Measurements from ENCODE around the gene MAP3K19.
"Not testable (repeated sequence)": the region's sequence is repeated elsewhere in the genome, so short reads cannot be mapped to it uniquely, and the experiment has no call there.

Gene MAP3K19

DNA sequence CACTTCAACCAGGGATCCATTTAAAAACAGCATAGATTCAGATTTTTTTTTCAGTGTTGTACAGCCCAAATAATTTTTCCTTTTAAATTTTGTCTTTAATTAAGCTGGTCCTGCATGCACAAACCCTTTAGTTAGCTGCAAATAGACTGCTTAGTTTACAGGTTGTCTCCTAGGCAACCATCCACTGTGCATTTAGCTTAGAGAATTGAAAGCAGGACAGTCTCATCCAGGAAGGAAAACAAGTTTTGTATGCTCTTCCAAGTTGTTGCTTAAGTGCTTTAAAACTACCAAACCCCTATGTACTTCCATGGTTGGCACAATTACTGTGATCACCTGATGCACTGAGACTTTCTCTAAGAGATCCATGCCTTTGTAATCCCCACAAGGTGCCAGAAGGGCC is at the start of gene MAP3K19:
Gene MAP3K19, minus strand, starts transcription at position 148 of the 400 bp plus-strand sequence. CDS start 22,800 bp downstream, outside the sequence.
- peak; percentile 3 for DNase-seq

DNA sequence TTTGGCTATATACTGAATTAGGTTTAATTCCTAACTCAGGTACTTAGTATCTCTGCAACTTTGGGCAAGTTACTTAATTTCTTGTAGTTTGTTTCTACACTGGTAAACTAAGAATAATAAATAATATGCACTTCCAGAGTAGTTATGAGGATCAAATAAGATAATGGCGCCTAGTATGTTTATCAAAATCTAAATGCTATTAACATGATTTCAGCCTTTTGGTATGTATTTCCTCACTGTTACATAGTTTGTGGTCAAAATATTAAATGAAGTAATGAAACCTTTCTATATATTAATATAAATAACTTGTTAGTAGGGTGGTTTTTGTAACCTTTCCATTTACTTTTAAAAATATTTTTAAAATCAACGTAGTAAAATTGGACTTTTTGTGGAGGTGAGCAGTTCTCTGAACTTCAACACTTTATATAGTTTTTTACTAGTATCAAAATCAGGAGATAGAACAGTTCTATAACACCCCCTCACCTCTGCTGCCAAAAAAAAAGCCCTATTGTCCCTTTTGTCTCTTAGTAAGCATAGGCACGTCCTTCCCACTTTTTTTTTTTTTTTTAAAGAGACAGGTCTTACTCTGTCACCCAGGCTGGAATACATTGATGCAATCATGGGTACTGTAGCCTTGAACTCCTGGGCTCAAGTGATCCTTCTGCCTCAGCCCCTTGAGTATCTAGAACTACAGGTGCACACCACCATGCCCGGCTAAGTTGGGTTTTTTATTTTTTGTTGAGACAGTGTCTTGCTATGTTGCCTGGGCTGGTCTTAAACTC is 49.6 kb upstream of the MAP3K19 start:
- DNase-seq, result no peak

- DNase-seq, result no peak
These were observed 48.3 kb upstream of the MAP3K19 start for GRCh38 chr2:135095591-135095990.

GRCh38 chr2:135094508-135094907 is 47.3 kb upstream of the MAP3K19 start:
- no peak for DNase-seq

DNA sequence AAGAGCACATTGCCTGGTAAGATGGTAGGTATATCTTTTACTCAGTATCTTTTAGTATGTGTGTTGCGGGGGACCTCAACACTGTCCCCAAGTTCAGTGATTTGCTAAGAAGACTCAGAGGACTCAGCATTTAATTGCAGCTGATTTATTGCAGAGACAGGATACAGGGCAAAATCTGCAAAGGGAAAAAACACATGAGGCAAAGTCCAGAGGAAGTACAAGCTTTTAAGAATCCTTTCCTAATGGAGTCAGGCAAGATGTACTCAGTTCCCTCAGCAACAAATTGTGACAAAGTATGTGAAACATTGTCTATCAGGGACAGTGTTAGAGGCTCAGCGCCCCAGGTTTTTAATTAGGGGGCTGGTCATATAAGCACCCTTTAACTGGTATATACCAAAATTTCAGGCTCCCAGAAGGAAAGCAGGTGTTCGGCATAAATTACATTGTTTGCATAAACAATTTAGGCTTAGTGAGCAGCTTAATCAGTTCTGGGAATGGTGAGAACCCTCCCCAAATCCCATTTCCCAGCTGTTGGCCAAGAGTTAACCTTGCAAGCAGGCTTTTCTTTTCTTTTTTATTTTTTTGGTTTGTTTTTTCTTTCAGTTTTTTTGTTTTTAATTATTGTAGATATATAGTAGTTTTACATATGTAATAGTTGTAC is 46.6 kb upstream of the MAP3K19 start:
- no peak for DNase-seq

- no peak for DNase-seq
These were observed 45.9 kb upstream of the MAP3K19 start for GRCh38 chr2:135093193-135093592.

GRCh38 chr2:135091681-135092080 is 44.4 kb upstream of the MAP3K19 start:
- DNase-seq, result no peak

DNA sequence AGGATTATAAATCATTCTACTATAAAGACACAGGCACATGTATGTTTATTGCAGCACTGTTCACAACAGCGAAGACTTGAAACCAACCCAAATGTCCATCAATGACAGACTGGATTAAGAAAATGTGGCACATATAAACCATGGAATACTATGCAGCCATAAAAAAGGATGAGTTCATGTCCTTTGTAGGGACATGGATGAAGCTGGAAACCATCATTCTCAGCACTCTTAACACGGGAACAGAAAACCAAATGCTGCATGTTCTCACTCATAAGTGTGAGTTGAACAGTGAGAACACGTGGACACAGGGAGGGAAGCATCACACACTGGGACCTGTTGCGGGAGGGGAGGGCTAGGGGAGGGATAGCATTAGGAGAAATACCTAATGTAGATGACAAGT is 42.4 kb upstream of the MAP3K19 start:
- DNase-seq, result not testable (repeated sequence)

- no peak for DNase-seq
These were observed 39.0 kb upstream of the MAP3K19 start for GRCh38 chr2:135086222-135086621.

DNA sequence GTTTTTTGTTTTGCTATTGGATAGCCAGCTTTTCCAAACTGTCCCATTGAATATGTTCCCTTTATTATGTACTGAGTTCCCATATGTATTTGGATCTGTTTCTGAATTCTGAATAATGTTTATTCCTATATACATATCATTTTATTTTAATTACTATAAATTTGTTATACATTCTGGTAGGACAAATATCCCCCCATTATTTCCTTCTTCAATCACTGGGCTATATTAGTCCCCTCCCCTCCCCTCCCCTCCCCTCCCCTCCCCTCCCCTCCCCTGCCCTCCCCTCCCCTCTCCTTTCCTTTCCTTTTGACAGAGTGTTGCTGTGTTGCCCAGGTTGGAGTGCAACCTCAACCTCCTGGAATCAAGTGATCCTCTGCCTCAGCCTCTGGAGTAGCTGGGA is 31.2 kb upstream of the MAP3K19 start:
- DNase-seq, result no peak

DNA sequence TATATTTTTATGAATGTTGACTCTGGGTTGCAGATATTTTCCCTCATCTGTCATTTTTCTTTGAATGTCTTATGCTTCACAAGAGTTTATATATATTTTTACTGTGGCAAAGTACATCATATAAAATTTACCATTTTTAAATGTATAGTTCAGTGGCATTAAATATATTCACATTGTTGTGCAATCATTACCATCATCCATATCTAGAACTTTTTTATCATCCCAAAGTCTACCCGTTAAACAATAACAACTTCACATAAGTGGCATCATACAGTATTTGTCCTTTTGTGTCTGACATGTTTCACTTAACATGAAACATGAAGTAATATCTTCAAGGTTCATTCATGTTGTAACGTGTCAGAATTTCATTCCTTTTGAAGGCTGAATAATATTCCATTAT is 29.3 kb upstream of the MAP3K19 start:
- no peak for DNase-seq

GRCh38 chr2:135074216-135074615 is 27.0 kb upstream of the MAP3K19 start:
- no peak for DNase-seq

DNA sequence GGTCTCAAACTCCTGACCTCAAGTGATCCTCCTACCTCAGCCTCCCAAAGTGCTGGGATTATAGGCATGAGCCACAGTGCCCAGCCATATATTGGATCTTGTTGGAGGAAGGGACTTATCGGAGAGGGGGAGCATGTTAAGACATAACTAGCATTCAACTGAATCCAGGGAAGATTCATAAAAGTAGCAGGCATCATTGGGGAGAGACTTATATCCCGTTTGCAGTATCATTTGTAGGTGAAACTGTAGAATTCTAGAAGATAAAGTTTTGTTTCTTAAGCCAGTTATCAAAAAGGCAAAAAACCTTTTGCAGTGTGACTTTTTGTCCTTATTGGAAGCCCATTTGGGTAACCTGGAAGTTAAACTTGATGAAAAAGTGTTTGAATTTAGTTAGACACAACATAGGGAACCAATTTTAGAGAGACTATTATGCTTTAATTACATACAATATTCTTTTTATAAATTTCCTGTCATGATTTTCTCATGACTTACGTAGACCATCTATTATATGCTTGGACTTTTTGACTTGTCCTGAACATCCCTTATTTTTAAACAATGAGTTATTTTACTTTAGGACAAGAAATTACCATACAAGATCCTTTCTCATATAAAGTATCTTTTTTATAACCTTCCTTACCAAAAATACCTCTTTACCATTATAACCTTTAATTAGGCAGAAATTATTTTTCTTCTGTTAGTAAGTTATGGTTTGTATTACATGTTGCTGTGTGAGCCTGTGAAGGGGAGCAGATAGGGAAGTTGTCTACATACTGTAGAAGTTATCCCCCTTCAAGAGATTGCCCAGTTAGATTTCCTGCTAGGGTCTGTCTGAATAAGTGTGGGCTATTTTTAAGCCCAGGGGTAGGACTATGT is 25.1 kb upstream of the MAP3K19 start:
- no peak for DNase-seq

- DNase-seq, result no peak
These were observed 19.5 kb upstream of the MAP3K19 start for GRCh38 chr2:135066710-135067109.

GRCh38 chr2:135064149-135064548 is 16.9 kb upstream of the MAP3K19 start:
- no peak for DNase-seq

DNA sequence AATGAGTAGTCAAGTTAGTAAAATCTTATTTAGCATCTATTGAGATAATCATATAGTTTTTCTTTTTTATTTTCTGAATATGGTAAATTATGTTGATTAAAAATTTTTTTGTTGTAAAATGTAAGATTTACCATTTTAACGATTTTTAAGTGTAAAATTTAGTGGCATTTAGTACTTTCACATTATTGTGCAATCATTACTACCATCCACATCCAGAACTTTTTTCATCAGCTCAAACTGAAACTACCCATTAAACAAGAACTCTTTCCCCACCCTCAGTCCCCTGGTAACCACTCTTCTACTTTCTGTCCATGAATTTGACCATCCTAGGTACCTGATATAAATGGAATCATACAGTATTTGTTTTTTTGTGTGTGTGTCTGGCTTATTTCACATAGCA is 16.0 kb upstream of the MAP3K19 start:
- no peak for DNase-seq

DNA sequence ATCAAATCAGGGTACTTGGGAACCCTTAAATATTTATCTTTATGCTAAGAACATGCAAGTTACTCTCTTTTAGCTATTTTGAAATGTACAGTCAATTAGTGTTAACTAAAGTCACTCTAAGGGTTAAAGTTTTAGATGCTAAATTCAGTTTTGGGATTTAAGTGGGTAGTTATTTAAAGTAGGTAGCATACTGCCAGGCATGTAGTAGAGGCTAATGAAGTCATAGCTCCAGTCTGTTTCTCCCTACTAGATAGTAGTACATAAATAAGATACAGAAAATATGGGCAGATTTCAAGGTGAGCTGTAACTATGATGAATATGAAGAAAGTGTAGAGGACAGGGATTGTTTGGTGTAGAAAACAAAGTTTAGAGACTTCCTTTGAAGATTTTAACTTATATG is 12.3 kb upstream of the MAP3K19 start:
- no peak for DNase-seq

DNA sequence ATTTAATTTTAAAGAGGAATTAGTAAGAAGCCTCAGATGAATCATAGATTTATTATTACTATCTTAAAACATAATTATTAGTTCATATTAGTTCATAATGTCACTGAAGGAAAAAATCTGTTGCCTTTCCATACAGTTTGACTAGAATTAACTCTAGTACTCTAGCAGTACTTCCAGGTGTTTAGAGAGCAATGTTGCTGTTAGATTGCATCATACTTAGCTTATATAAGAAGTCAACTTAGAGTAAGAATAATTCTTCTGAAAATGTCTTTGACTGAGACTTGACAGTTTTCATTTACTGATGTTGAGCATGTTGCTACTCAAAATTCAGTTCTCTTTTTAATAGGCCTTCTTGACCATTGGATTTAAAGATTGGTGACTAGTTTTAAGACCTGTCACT is 9.5 kb upstream of the MAP3K19 start:
- DNase-seq, result no peak

- no peak for DNase-seq
These were observed 8.0 kb upstream of the MAP3K19 start for GRCh38 chr2:135055182-135055786.

DNA sequence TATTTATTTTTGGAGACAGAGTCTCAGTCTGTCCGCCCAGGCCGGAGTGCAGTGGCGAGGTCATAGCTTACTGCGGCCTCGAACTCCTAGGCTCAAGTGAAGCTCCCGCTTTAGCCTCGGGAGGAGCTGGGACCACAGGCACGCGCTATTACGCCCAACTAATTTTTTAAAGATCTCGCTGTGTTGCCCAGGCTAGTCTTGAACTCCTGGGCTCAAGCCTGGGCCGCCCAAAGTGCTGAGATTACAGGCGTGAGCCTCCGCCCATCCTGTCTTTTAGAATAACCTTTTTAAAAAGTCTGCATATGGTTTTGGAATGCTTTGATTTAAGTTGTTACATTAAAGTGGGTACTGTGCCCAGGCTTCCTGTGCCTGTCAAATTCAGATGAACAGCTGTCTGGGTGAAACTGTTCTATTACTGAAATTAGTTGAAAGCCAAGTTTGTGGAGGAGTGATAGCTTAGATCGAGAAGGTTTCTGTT is 5.8 kb upstream of the MAP3K19 start:
- no peak for DNase-seq

GRCh38 chr2:135052042-135052876 is 5.0 kb upstream of the MAP3K19 start, which contains the start of gene RAB3GAP1:
Gene RAB3GAP1, plus strand, starts transcription at chr2:135052292. Its CDS starts 16 bp downstream, at chr2:135052308.
- DNase-seq, result peak; percentile 13

DNA sequence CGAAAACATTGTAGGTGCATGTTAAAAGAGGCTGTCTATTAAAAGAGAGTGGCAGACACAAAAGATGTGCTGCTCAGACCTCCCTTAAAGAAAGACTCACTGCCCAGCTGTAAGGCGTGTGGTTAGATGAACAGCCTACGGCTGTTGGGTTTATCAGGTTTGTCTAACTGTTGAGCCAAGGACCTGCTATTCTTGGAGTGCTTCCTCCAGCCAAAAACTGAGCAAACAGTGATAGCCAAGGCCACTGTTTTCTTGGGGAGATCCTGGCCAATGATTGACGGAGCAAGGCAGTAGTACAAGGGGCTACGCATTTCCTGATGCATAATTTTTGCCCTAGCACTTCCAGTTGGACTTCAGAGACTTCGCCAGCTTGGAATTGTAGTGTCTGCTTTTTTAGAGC is 3.4 kb upstream of the MAP3K19 start:
- DNase-seq, result no peak
